Fibroblast of the aortic adventitia (primary cell): ENCODE data around the gene POFUT2. TPM values are rescaled to one million over a fixed set of nuclear protein-coding genes. Genes with fewer than 3 reads are reported as not detected.

Experiments used
- DNase-seq: peaks from one replicate; pipeline ENCODE4 v3.0.0-alpha.2; 2010; ENCODE audit warnings: low read depth
- H3K4me3 ChIP-seq: 2 replicates; pipeline ENCODE4 v1.5.1; 2011; ENCODE audit warnings: low read depth, mild to moderate bottlenecking, control low read depth, low read length, moderate library complexity
- CTCF ChIP-seq: IDR thresholded peaks from 2 replicates; pipeline ENCODE4 v1.5.1; 2011; ENCODE audit warnings: mild to moderate bottlenecking, low read length, control low read depth, inconsistent platforms; ENCODE audit not compliant: insufficient read depth
- total RNA-seq: library from RNA; depleted of rRNA; stranded (reverse); fragments of >200 nt; gene quantifications from 2 replicates; pipeline ENCODE4 v1.2.3, GENCODE V29; 2012; ENCODE audit warnings: low replicate concordance

Gene POFUT2
- total RNA-seq, 1 donor, result 23.8 TPM

DNA sequence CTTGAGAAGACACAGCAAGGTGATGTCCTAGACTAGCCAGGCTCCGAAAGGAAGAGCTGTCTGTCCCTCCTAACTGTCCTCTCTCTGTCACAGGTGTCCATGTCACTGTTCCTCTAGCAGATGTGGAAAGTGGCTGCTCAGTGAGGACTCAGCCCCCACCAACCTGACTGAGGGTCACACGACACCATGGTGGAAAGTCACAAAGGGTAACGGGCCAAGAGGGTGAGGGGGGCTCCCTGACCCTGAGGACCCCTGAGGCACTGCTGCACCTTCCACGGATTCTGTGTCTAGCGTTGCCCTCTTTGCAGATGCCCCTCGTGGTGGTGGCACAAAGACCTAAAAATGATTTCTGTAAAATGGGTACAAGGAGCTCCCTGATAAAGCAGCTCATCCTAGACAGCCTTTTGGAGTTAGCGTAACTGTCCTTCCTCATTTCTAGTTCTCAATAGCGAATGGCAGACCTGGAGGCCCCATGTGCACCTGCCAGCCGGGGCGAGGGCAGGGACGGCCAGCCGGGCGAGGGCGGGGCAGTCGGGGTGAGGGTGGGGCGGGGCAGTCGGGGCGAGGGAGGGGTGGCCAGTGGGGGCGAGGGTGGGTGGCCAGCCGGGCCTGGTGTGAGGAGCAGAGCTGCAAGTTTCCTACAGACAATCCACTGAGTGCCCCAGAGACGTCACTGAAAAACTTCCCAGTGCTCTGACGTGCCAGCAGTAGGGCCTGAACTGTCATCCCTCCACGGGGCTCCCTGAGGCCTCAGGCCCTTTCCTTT, 23.4 kb downstream of the POFUT2 start:
- H3K4me3 ChIP-seq, result no peak overlapping the region
- TF ChIP-seq CTCF, result no peak
- DNase-seq, result no peak

DNA sequence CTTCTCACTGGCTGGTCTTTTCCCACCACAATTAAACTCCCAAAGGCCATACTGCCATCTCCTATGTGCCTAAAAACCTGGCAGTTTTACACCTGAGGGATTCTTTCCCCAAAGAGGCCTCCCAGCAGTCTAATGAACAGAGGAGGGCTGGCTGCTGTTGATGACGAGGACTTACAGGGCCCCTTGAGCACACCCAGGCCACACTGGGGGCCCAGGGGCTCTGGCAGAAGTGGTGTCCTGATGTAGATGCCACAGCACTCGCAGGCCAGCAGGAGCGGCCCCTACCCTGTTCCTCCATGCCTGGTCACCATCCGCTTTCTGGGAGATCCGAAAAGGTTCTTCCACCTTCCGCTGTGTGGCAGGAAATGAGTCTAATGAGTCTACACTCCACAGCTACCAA, 24.2 kb downstream of the POFUT2 start:
- no peak overlapping the region for H3K4me3 ChIP-seq

DNA sequence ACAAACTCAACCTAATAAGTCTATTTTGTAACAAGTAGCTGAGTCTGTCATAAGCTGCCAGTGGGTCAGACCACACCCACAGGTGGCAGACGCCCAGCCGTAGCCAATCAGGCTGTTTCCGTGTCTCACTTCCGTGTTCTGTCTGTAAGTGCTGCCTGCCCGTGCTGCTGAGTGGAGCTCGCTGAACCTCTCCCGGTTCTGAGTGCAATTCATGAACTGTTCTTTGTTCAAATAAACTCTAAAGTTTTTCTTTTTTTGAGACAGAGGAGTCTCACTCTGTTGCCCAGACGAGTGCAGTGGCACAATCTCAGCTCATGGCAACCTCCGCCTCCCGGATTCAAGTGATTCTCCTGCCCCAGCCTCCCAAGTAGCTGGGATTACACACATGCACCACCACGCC, 25.1 kb downstream of the POFUT2 start:
- no peak for TF ChIP-seq CTCF
- DNase-seq, result no peak
- H3K4me3 ChIP-seq, result no peak overlapping the region

More for the DNA sequence above, 24.2 kb downstream of the POFUT2 start:
- no peak for DNase-seq
- no peak for TF ChIP-seq CTCF

DNA sequence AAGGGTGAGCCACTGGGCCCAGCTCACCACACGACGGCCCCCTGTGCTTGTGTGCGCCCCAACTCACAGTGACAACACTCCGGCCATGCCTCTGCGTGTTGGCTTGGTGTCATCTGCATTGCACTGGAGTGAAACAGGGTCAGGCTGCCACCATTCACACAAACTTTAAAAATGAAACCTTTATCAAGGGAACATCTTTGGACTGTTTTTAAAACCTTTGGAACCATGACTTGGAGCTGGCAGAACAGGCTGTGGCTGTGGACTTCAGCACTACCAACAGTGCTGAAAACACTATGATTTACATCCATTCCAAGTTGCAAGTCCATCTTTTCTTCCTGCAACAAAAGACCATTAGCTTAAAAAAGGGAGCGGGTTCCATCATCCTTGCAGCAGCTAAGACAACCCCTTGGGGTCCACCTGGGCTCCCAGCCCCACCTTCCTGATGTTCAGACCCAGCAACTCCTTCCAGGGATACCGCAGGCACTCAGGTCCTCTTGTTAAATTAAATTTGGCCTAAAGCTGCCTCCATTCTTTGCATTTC, 25.6 kb downstream of the POFUT2 start:
- no peak overlapping the region for H3K4me3 ChIP-seq
- no peak for TF ChIP-seq CTCF
- DNase-seq, result no peak

DNA sequence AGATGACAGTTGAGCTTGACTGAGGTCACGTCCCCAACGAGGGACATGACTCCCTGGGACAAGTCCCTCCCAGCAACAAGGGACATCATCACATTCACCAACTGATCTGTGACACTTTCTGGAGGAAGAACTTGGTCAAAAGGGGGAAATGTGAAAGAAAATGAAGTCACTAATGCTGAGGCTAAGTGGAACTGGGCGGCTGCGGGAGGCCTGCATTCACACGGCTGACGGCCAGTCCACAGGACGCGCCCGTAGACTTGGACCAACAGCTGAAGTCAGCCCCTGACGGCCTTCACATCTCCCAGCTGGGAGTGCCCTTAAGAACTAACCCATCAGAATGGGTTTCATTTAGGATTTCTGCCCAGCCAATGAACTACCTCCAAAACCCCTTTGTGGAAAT, 26.6 kb downstream of the POFUT2 start:
- no peak for DNase-seq
- no peak for TF ChIP-seq CTCF

DNA sequence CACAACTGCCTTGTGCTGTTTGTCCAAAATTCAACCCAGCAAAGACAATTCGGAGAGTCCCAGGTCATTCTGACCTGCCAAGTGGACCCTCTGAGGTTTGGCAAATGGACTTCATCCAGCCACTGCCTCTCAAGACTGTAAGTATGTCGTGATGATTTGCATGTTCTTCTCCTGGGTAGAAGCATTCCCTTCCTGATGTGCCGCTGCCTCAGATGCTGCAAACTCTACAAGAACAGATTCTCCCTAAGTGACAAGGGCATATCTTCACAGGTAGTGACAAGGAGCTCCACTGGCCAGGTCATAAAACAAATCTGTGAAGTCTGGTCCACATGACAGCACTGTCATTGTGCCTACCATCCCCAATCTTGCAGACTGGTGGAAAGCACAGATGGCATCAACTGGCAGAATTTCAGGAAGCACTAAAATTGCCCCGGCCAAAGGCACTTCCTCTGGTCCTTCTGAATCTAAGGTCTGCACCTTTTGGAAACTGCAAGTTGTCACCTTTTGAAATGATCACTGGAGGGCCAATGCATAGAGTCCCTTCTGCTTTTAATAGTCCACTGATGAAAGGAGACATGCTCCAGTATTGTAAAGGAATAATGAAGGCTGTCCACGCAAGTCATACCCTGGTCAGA, 27.4 kb downstream of the POFUT2 start:
- TF ChIP-seq CTCF, result no peak
- DNase-seq, result no peak
- H3K4me3 ChIP-seq, result no peak overlapping the region

More for the DNA sequence above, 26.6 kb downstream of the POFUT2 start:
- H3K4me3 ChIP-seq, result no peak overlapping the region
